Sigmoid colon (tissue), 3 donors: ENCODE results near the gene TEK.

Experiments used
- CTCF ChIP-seq, 4 experiments: fragments of 450-650 bp in 3 of 4; fragments of 200-600 bp in 1 of 4; IDR thresholded peaks; one replicate each; pipeline ENCODE4 v1.5.1; 2016 to 2019; ENCODE audit warnings: antibody characterized with exemption in 4 of 4, mild to moderate bottlenecking in 3 of 4, moderate library complexity in 2 of 4
- POLR2A ChIP-seq, 2 donors: fragments of 450-650 bp; IDR thresholded peaks; one replicate each; pipeline ENCODE4 v1.6.1; 2016; ENCODE audit warnings: antibody characterized with exemption in 2 of 2, mild to moderate bottlenecking in 2 of 2, moderate library complexity in 2 of 2

- TF ChIP-seq POLR2A (IDR thresholded peaks at IDR 0.05) (no peak), CTCF (IDR thresholded peaks at IDR 0.05) (no peak)
Observed at GRCh38 chr9:27109621-27110020, 596 bp downstream of the TEK start.
